Stimulated activated CD8-positive, alpha-beta memory T cell treated with anti-CD3 and anti-CD28 coated beads, Interleukin-12 subunit alpha, Interleukin-12 subunit beta, amount 100 ng/mL, for 4 hours (primary cell): ENCODE results near the gene RPS6KB2.
"Not testable (repeated sequence)": the region's sequence is repeated elsewhere in the genome, so short reads cannot be mapped to it uniquely, and the experiment has no call there.

Experiments used
- DNase-seq: peaks from one replicate; pipeline ENCODE4 v3.0.0-alpha.2; 2020; ENCODE audit warnings: low read depth

The RPS6KB2 gene

DNA sequence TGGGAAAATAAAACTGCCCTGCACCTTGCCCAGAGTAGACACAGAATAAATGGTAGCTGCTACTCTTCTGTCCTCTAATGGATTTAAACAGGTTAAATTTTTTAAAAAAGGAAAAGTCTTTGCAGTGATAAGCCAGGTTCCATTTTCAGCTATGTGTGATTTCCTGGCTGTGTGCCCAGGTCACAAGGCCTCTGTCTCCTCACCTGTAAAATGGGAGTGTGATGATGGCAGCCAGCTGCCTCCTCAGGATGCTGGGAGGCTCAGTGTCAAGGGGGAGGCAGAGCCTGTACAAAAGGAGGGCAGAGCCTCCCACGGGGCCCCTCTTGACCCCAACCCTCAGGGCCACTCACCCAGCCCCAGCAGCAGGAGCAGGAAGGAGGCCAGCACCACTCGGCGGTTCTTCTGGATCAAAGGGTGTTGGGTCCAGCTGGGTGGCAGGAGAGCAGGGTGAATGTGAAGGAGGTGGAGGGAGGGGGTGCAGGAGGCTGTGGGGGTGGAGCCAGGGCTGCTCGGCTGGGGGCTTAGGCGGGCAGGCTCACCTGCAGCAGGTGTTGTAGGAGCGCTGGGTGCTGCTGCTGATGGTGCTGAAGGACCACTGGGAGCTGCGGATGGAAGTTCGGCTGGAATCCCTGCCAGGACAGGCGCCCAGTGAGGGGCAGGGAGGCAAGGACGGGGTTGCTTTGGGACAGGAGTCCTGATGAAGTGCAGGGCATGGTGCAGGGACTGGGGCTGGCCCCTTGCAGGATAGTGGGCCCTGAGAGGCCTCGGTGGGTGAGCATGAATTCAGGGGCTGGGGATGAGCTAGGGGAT lies 38.9 kb downstream of the RPS6KB2 start:
- no peak for DNase-seq

DNA sequence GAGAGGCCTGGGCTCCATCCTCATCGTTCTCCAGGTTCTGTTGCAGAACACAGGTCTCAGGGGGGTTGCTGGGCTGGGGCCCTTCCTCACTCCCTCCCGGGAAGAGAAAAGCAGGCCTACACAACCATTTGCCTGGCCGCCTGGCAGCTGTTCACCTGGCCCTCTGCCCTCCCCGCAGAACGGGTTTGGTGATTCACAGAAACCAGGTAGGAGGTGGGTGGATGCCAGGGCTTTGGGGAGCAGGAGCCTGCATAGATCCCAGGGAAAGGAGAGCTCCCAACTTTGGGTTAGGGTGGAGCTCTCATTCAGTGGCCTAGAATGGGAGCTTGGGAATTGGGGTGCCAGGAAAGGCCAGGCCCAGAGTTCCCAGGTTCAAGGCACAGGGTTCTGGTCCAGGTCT lies 39.8 kb downstream of the RPS6KB2 start:
- DNase-seq: no peak

DNA sequence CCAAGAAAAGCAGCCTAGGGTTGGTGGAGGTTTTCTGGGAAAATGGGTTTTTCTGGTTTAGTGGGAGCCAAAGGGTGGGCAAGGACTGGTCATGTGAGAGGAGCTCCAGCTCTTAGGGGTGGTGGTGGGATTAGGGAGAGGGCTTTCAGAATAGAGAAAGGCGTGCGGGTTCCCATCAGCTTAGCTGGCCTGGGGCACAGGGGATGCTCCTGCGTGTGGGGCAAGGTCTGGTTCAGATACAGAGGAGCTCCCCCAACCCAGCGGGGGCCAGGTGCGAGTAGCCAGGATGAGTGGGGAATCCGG lies 40.1 kb downstream of the RPS6KB2 start:
- no peak for DNase-seq

DNA sequence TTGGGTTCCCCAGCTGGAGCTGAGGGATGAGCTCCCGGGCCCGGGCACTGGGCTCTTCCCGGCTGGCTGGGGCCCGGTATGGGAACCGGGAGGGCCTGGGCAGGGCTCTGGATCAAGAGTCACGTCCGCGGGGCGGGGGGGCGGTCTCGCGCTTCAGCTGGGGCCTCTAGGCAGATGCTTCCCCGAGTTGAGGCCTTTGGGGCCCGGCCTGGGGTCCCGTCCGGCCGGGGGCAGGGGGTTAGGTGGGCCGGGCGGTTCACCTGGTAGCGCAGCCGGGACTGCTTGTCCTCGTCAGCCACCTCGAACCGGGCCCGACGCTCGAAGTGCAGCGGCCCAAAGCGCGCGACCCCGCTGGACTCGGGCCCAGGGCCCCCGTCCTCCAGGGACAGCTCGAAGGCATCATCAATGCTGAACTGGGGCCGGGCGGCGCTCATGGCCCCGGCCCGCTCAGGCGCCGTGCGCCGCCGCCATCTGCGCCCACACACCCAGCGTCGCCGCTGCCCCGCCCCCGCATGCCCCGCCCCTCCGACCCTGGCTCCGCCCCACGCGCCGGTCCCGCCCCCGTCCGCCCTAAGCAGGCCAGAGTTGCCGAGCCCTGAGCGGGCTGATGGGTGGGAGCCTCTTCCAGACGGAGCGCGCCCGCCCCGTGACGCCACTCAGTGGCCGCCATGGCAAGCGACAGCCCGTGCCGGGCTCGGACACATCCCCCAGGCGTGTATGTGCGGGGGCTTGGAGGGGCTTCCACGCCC lies 40.6 kb downstream of the RPS6KB2 start, which contains the start of gene TMEM134:
Gene TMEM134 (minus strand): TSS at position 493 of the 749 bp plus-strand sequence. CDS start 59 bp downstream, at position 434.
- DNase-seq: peak; percentile 86

DNA sequence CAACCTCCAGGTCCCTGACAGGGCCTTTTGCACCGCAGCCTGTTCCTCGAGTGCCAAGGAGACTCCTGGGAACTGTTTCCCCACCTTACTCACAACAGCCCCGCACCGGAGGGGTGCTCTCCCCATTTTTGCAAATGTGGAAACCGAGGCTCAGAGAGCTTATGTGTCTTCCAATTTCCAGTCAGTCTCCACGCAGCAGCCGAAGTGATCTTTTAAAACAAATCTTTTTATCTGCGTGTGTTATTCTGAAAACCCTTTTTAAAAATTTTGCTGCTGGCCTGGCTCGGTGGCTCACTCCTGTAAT lies 41.2 kb downstream of the RPS6KB2 start:
- DNase-seq: no peak

DNA sequence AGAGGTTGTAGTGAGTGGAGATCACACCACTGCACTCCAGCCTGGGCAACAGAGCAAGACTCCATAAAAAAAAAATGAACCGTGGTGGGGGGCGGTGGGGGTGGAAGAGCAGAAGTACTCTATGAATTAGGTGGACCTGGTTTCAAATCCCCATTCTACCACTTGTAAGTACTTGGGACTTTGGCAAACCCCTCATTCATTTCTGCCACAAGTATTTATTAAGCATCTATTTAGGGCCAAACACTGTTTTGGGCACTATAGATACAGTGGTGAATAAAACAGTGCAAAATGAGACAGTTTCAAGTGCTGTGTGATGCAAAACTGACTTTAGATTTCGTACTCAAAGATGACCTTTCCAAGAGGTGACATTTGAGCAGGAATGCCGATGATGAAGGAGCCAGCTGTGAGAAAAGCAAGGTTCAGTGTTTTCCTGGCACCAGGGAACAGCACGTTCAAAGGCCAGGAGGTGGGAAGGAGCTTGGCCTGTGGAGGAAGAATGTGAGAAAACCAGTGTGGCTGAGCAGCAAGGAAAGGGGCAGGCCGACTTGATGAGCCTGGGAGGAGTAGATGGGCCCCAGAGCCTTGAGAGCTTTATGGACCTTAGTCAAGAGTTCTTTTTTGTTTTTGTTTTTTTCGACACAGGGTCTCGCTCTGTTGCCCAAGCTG lies 42.2 kb downstream of the RPS6KB2 start:
- DNase-seq: no peak

DNA sequence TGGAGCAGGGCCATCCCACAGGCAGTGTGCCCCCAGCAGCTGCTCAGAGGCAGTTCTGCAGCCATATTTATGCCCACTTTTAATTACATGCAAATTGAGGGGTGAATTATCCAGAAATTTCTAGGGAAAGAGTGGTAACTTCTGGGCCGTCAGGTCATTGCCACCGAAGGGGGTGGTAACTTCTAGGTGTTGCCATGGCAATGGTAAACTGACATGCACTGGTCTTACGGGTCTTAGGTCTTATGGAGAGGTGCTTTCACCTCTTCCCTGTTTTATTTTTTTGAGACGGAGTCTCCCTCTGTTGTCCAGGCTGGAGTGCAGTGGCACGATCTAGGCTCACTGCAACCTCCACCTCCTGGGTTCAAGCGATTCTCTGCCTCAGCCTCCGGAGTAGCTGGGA lies 44.6 kb downstream of the RPS6KB2 start:
- DNase-seq: no peak

DNA sequence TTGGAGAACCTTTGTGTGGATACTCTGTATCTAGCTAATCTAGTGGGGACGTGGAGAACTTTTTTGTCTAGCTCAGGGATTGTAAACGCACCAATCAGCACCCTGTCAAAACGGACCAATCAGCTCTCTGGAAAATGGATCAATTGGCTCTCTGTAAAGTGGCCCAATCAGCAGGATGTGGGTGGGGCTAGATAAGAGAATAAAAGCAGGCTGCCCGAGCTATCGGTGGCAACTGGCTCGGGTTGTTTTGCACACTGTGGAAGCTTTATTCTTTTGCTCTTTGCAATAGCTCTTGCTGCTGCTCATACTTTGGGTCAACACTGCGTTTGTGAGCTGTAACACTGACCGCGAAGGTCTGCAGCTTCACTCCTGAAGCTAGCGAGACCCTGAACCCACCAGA lies 48.4 kb downstream of the RPS6KB2 start:
- not testable (repeated sequence) for DNase-seq

DNA sequence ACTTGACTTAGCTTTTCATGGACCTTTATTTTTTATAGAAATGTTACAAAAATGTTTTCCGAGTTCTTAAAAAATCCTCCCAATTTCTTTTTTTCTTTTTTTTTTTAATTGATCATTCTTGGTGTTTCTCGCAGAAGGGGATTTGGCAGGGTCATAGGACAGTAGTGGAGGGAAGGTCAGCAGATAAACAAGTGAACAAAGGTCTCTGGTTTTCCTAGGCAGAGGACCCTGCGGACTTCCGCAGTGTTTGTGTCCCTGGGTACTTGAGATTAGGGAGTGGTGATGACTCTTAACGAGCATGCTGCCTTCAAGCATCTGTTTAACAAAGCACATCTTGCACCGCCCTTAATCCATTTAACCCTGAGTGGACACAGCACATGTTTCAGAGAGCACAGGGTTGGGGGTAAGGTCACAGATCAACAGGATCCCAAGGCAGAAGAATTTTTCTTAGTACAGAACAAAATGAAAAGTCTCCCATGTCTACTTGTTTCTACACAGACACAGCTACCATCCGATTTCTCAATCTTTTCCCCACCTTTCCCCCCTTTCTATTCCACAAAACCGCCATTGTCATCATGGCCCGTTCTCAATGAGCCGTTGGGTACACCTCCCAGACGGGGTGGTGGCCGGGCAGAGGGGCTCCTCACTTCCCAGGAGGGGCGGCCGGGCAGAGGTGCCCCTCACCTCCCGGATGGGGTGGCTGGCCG lies 49.2 kb downstream of the RPS6KB2 start:
- not testable (repeated sequence) for DNase-seq

DNA sequence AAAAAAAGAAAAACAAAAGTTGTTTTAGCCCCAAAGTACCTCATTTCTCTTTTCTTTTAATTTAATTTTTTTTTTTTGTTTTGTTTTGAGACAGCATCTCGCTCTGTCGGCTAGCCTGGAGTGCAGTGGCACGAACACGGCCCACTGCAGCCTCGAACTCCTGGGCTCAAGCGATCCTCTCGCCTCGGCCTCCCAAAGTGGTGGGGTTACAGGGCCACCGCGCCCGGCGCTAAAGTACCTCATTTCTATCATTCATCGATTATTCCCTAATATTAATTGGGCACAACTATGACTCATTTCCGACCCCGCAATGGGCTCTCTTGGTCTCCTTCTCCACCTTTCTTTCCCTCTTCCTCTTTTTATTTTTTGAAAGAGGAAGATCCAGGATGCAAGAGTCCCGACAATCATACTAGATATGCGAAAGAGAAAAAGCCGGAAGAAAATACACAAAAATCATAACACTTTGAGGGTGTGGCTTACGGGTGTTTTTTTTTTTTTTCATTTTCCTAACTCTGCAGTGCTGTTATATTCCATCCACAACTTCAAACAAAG lies 54.1 kb downstream of the RPS6KB2 start:
- DNase-seq: no peak

DNA sequence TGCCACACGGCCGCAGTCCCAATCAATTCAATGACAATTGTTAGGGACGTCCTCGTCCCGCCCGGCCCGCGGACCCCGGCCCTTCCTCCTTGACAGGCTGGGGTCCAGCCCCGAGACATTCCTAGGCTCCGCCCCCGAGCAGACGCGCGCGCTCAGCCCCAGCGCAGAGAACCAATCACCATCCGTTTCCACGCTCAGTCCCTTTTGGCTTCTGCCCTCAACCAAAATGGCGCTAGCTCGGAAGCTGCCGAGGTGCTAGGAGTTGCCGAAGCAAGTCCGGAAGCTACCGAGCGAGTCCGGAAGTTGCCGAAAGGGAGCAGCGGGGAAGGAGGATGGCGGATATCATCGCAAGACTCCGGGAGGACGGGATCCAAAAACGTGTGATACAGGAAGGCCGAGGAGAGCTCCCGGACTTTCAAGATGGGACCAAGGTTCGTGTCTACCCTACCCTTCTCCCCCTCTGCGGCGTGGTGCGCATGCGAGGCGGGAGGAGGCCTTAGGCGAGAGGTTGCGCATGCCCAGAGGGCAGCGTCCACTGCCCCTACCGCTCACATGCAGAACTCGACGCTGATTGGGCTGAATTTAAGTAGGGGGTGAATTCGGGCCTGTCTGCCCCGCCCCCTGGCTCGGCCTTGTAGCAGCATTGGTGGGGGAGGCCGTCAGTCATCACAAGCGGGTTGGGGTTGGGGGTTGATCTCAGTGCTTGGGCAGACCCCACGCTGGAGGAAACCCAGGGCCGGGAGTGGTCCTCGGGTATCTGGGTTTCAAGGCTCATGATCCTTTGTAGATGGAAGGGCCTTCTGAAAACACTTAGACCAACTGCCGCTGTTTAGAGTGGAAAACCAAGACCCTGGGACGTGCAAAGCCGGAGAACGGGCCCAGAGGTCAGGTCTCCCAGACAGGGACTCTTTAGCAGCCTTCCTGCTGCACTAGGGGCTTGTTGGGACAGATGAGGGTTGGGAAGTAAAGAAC lies 54.8 kb downstream of the RPS6KB2 start, which contains the start of gene AIP:
Gene AIP (plus strand): TSS at position 200 of the 972 bp plus-strand sequence. CDS start 133 bp downstream, at position 333.
- peak; percentile 90 for DNase-seq

DNA sequence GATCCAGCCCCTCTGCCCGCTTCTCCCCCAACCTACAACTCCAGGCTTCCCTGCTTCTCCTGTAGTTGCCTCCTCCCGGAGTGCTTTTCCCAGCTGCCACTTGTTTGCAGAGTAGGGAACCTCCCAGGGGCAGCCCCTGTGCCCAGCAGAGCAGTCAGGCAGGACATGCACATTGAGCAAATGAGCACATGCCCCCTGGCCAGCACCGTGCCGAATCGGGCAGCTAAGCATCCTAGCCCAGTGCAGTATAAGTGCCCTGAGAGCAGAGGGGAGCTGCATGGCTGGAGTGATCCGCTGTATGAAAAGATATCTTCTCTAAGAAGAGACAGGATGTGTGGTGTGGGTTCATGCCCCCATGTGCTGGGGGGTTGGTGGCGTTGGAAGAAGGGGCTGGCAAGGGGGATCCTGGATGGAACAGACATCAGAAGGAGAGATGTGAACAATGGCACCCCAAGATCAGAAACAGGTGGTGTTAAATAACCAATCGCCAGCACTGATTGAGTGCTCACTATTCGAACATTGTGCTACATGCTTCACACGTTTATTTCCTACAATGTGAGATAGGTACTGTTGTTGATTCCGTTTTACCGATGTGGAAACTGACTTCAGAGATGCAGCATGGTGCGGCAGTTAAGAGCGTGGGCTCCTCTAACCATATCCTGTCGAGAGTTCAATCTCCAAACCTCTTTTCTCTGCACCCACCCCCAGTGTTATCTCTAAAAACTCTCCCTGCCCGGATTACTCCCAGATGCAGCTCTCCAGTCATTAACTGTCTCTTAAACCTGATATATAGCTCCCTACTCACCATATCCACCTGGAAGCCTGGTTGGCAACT lies 55.8 kb downstream of the RPS6KB2 start:
- no peak for DNase-seq

DNA sequence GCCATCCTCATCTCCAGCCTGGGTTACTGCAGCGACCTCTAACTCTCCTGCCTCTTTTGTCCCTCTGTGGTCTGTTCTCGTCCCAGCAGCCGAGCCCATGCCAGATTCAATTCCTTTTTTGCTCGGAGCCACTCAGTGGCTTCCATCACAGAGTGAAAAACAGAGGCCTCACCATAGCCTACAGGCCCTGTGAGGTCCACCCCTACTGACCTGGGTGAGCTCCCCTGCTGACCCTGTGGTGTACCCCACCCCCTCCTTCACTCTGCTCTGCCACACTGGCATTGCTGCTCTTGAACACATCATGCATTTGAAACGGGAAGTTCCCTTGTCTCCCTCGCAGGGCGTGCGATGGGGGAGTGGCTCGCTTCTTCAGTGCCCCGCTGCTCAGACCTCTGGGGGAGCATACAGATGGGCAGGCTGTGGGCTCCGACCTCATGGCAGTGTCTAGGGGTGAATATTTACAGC lies 56.6 kb downstream of the RPS6KB2 start:
- no peak for DNase-seq
